IMR-90 (cell line): ENCODE results near the gene XPR1. TPM values are rescaled to one million over a fixed set of nuclear protein-coding genes. Genes with fewer than 3 reads are reported as not detected.

Experiments used
- ATAC-seq: fragments of 200-7000 bp; cut with Tn5 transposase; 2 replicates; pipeline ENCODE4 v1.9.1; 2020; ENCODE audit warnings: low read depth, mild to moderate bottlenecking, moderate library complexity
- BruUV-seq: library from RNA; stranded (reverse); fragments of 400-500 nt; replicated peaks from 2 replicates; lab custom pipeline; 2021; lab: Mats Ljungman, UMichigan
- CTCF ChIA-PET: fragments of 300-600 bp; formaldehyde crosslinking; extraction: SDS; loops from one replicate; lab custom pipeline; 2021; ENCODE audit warnings: antibody characterized with exemption; lab: Yijun Ruan, JAX
- POLR2A ChIA-PET: fragments of 300-600 bp; sonication (Branson Sonifier 250); formaldehyde crosslinking; loops from one replicate; lab custom pipeline; 2022; ENCODE audit warnings: antibody characterized with exemption; ENCODE audit not compliant: unreplicated experiment; lab: Charles Lee
- DNase-seq: peaks from one replicate; pipeline ENCODE4 v3.0.0; 2013
- H2AFZ ChIP-seq: replicated peaks from 2 replicates; pipeline ENCODE3; 2013; ENCODE audit warnings: low read length, mild to moderate bottlenecking; ENCODE audit not compliant: poor library complexity
- H2AK5ac ChIP-seq: 2 replicates; pipeline ENCODE4 v1.6.1; 2013; ENCODE audit warnings: low read depth, low read length, inconsistent platforms
- H2AK9ac ChIP-seq: replicated peaks from 2 replicates; pipeline ENCODE3; 2013; ENCODE audit warnings: mild to moderate bottlenecking, low read depth, low read length, moderate library complexity; ENCODE audit not compliant: poor library complexity
- H2BK120ac ChIP-seq: 2 replicates; pipeline ENCODE4 v1.6.1; 2013; ENCODE audit warnings: low read depth, low read length, inconsistent platforms
- H2BK15ac ChIP-seq: 3 replicates; pipeline ENCODE4 v1.6.1; 2013; ENCODE audit warnings: low read depth, low read length, inconsistent platforms
- H2BK20ac ChIP-seq: 2 replicates; pipeline ENCODE4 v1.6.1; 2013; ENCODE audit warnings: low read depth, mild to moderate bottlenecking, inconsistent platforms, low read length, moderate library complexity
- H2BK5ac ChIP-seq: 2 replicates; pipeline ENCODE4 v1.6.1; 2013; ENCODE audit warnings: mild to moderate bottlenecking, low read depth, low read length, inconsistent platforms; ENCODE audit not compliant: poor library complexity, severe bottlenecking
- H3K14ac ChIP-seq: replicated peaks from 2 replicates; pipeline ENCODE4 v1.6.1; 2013; ENCODE audit warnings: low read depth, low read length, inconsistent platforms
- H3K18ac ChIP-seq: 2 replicates; pipeline ENCODE4 v1.6.1; 2013; ENCODE audit warnings: low read depth, low read length, control low read depth
- H3K23ac ChIP-seq: 2 replicates; pipeline ENCODE4 v1.6.1; 2013; ENCODE audit warnings: low read depth, low read length, inconsistent platforms
- H3K27ac ChIP-seq: 2 replicates; pipeline ENCODE4 v1.5.1; 2013; ENCODE audit warnings: mild to moderate bottlenecking, control low read depth, low read length; ENCODE audit not compliant: insufficient read depth
- H3K27me3 ChIP-seq: 2 replicates; pipeline ENCODE4 v1.6.1; 2013; ENCODE audit warnings: low read length; ENCODE audit not compliant: control insufficient read depth, insufficient read depth
- H3K36me3 ChIP-seq: 2 replicates; pipeline ENCODE4 v1.6.1; 2013; ENCODE audit warnings: low read length, mixed read lengths; ENCODE audit not compliant: control insufficient read depth, insufficient read depth
- H3K4ac ChIP-seq: 2 replicates; pipeline ENCODE4 v1.6.1; 2013; ENCODE audit warnings: low read depth, low read length, inconsistent platforms
- H3K4me1 ChIP-seq: 2 replicates; pipeline ENCODE4 v1.6.1; 2013; ENCODE audit warnings: low read length, mixed read lengths; ENCODE audit not compliant: control insufficient read depth, insufficient read depth
- H3K4me2 ChIP-seq: 2 replicates; pipeline ENCODE4 v1.6.1; 2013; ENCODE audit warnings: low read depth, mild to moderate bottlenecking, control low read depth, low read length, moderate library complexity
- H3K4me3 ChIP-seq: 2 replicates; pipeline ENCODE4 v1.5.1; 2013; ENCODE audit warnings: low read depth, mild to moderate bottlenecking, control low read depth, low read length, moderate library complexity; ENCODE audit not compliant: insufficient read depth
- H3K56ac ChIP-seq: 2 replicates; pipeline ENCODE4 v1.6.1; 2013; ENCODE audit warnings: low read length, inconsistent platforms; ENCODE audit not compliant: insufficient read depth; ENCODE audit errors: extremely low read depth
- H3K79me1 ChIP-seq, 2 experiments: 2 replicates each; pipeline ENCODE4 v1.6.1; 2013; ENCODE audit warnings: low read length in 2 of 2, inconsistent platforms in 1 of 2, low read depth in 1 of 2
- H3K9ac ChIP-seq: 2 replicates; pipeline ENCODE4 v1.6.1; 2013; ENCODE audit warnings: low read depth, low read length, control low read depth
- H3K9me1 ChIP-seq: 2 replicates; pipeline ENCODE4 v1.6.1; 2013; ENCODE audit warnings: low read length, inconsistent platforms; ENCODE audit not compliant: insufficient read depth
- H3K9me3 ChIP-seq: 2 replicates; pipeline ENCODE4 v1.6.1; 2013; ENCODE audit warnings: low read length; ENCODE audit not compliant: control insufficient read depth, insufficient read depth
- H4K20me1 ChIP-seq: 2 replicates; pipeline ENCODE4 v1.6.1; 2013; ENCODE audit warnings: low read length, inconsistent platforms; ENCODE audit not compliant: insufficient read depth
- H4K5ac ChIP-seq: 2 replicates; pipeline ENCODE4 v1.6.1; 2013; ENCODE audit warnings: mild to moderate bottlenecking, low read depth, low read length, control low read depth
- H4K8ac ChIP-seq, 2 experiments: 2 replicates each; pipeline ENCODE4 v1.6.1; 2013; ENCODE audit warnings: low read depth in 2 of 2, low read length in 2 of 2, control low read depth in 1 of 2, inconsistent platforms in 1 of 2
- H4K91ac ChIP-seq: 2 replicates; pipeline ENCODE4 v1.6.1; 2013; ENCODE audit warnings: low read depth, low read length, inconsistent platforms; ENCODE audit not compliant: insufficient read depth
- CEBPB ChIP-seq: IDR thresholded peaks from 2 replicates; pipeline ENCODE4 v1.6.1; 2012; ENCODE audit warnings: low read depth, low read length, improper control_type of control experiment
- CHD1 ChIP-seq: IDR thresholded peaks from 2 replicates; pipeline ENCODE4 v1.6.1; 2012; ENCODE audit warnings: low read depth, low read length, improper control_type of control experiment
- CTCF ChIP-seq: conservative IDR thresholded peaks from 2 replicates; pipeline ENCODE4 v1.5.1; 2012; ENCODE audit warnings: mild to moderate bottlenecking, low read depth, low read length, improper control_type of control experiment
- FOS ChIP-seq: fragments of 150-350 bp; IDR thresholded peaks from 2 replicates; pipeline ENCODE4 v1.6.1; 2016; ENCODE audit warnings: low read depth, low read length
- POLR2A ChIP-seq: IDR thresholded peaks from 2 replicates; pipeline ENCODE4 v1.6.1; 2012; ENCODE audit warnings: mild to moderate bottlenecking, low read depth, low read length
- RAD21 ChIP-seq: IDR thresholded peaks from 2 replicates; pipeline ENCODE4 v1.6.1; 2012; ENCODE audit warnings: low read length, improper control_type of control experiment
- RCOR1 ChIP-seq: IDR thresholded peaks from 2 replicates; pipeline ENCODE4 v1.6.1; 2012; ENCODE audit warnings: mild to moderate bottlenecking, low read length, improper control_type of control experiment; ENCODE audit not compliant: insufficient replicate concordance
- SMC3 ChIP-seq: fragments of 150-350 bp; IDR thresholded peaks from 2 replicates; pipeline ENCODE4 v1.6.1; 2016; ENCODE audit warnings: low read depth, mild to moderate bottlenecking, antibody characterized with exemption, low read length, moderate library complexity
- USF2 ChIP-seq: fragments of 150-350 bp; IDR thresholded peaks from 2 replicates; pipeline ENCODE4 v1.6.1; 2017; ENCODE audit warnings: mild to moderate bottlenecking, antibody characterized with exemption, low read length, low read depth
- WGBS, 2 experiments: methylation state at CpG; one replicate each; pipeline versions ENCODE4 v1.1.5 to v1.1.7; 2013; ENCODE audit warnings: missing lambda C conversion rate in 2 of 2; ENCODE audit not compliant: insufficient read length in 1 of 2; ENCODE audit errors: extremely low coverage in 2 of 2; 5-methylcytosine and 5-hydroxymethylcytosine counted together
- dilution Hi-C: fragments of 300-500 bp; cut with HindIII; formaldehyde crosslinking; loops from one replicate; pipeline ENCODE4 v1.14.3; 2018; ENCODE audit warnings: low sequenced_read_pairs; ENCODE audit not compliant: unreplicated experiment
- in situ Hi-C: fragments of 300-500 bp; cut with MboI; formaldehyde crosslinking; loops from 3 replicates; pipeline ENCODE4 v1.14.3; 2019; ENCODE audit warnings: low sequenced_read_pairs, inconsistent platforms, mixed read lengths
- intact Hi-C: fragments of 100-400 bp; cut with micrococcal nuclease; formaldehyde crosslinking; loops from 2 replicates; pipeline ENCODE4 v1.10.0; 2022
- polyA plus RNA-seq, 3 experiments: library from polyadenylated mRNA; depleted of rRNA; stranded (reverse); fragments of >200 nt; gene quantifications; 2 replicates each; pipeline ENCODE4 v1.2.3, GENCODE V29; 2012; ENCODE audit warnings: low replicate concordance in 1 of 3
- total RNA-seq: library from RNA; depleted of rRNA; stranded (reverse); fragments of >200 nt; gene quantifications from 2 replicates; pipeline ENCODE4 v1.2.3, GENCODE V29; 2012

XPR1 gene
- total and polyA plus RNA-seq, 2 of the 4 experiments (the other 2 are of a cell fraction), result 11.8 to 25.1 TPM

GRCh38 chr1:180918519-180918918 is 286.7 kb downstream of the XPR1 start:
- Histone ChIP-seq H3K14ac (no peak overlapping the region), H4K20me1 (no peaks in the 10 kb centered on the region), H3K27me3 (no peaks in the 10 kb centered on the region), H2AK5ac (no peak overlapping the region), H3K56ac (no peak overlapping the region), H3K9me3 (no peaks in the 10 kb centered on the region), H2BK20ac (no peak overlapping the region), H4K8ac (no peak overlapping the region), H3K4me3 (no peak overlapping the region), H3K27ac (no peak overlapping the region), H3K4me2 (no peak overlapping the region), H2AK9ac (no peak overlapping the region), H3K9me1 (0 out of 2 replicates have a peak, but pooled peaks cover 10% of the 10 kb centered on the region), H2BK120ac (no peak overlapping the region), H3K18ac (no peak overlapping the region), H4K91ac (no peak overlapping the region), H2BK15ac (no peak overlapping the region), H2AFZ (no peak overlapping the region), H3K36me3 (peaks cover 27% of the 10 kb centered on the region; the same call in 1 of the 2 replicates), H3K79me1 (peaks cover 0 to 12% of the 10 kb centered on the region in 2 experiments; a peak in 2 of 4 replicates), H3K23ac (no peak overlapping the region), H2BK5ac (no peak overlapping the region), H4K5ac (no peak overlapping the region), H3K4me1 (peaks cover 2% of the 10 kb centered on the region; the same call in 1 of the 2 replicates), H3K4ac (no peak overlapping the region), H3K9ac (no peak overlapping the region)
- DNase-seq (no peak), ATAC-seq (no peak)
- intact Hi-C loops (no loop called here), dilution Hi-C loops (no loop called here), in situ Hi-C loops (no loop called here)
- 100% methylated on average over 1 of the region's 10 CpGs; no CpG with 5 or more reads in 1 of the 2 experiments for WGBS, 2 experiments
- ChIA-PET POLR2A (no interaction called here), CTCF (no interaction called here)
- no TSS peak for BruUV-seq
- no peak for TF ChIP-seq RAD21
- no peak for TF ChIP-seq POLR2A
- TF ChIP-seq SMC3, result no peak
- TF ChIP-seq CTCF, result no peak
- no peak for TF ChIP-seq USF2
- no peak for TF ChIP-seq CHD1
- no peak for TF ChIP-seq RCOR1
- TF ChIP-seq FOS, result no peak
- TF ChIP-seq CEBPB, result no peak
